Central memory CD8-positive, alpha-beta T cell (primary cell): ENCODE data around the gene MTG2.

Experiments
- ATAC-seq: fragments of 150-1000 bp; cut with Tn5 transposase; replicated peaks from 2 replicates; pipeline ENCODE4 v1.10.0; 2022; ENCODE audit warnings: mild to moderate bottlenecking, moderate FRiP score, moderate number of reproducible peaks; ENCODE audit not compliant: poor library complexity, severe bottlenecking; ENCODE audit errors: extremely low read depth
- DNase-seq, 2 donors: peaks; one replicate each; pipeline ENCODE4 v3.0.0; 2021; ENCODE audit warnings: low spot score in 2 of 2
- H3K27ac Mint-ChIP-seq: one replicate; pipeline ENCODE4 v1.8.0; 2022; ENCODE audit warnings: low read depth, mild to moderate bottlenecking, moderate library complexity, mixed read lengths
- H3K27me3 Mint-ChIP-seq: one replicate; pipeline ENCODE4 v1.8.0; 2022; ENCODE audit warnings: mixed read lengths
- H3K36me3 Mint-ChIP-seq: one replicate; pipeline ENCODE4 v1.8.0; 2022; ENCODE audit warnings: mild to moderate bottlenecking, moderate library complexity, mixed read lengths; ENCODE audit not compliant: insufficient read depth
- H3K4me1 Mint-ChIP-seq: one replicate; pipeline ENCODE4 v1.8.0; 2022; ENCODE audit warnings: mixed read lengths
- H3K4me3 Mint-ChIP-seq: one replicate; pipeline ENCODE4 v1.8.0; 2022; ENCODE audit warnings: mild to moderate bottlenecking, moderate library complexity, mixed read lengths
- H3K9me3 Mint-ChIP-seq: one replicate; pipeline ENCODE4 v1.8.0; 2022; ENCODE audit warnings: mixed read lengths

MTG2 gene

GRCh38 chr20:62160253-62160652 lies 22.6 kb upstream of the MTG2 start:
- DNase-seq (no peak), ATAC-seq (no peak)
- no peak overlapping the region for H3K27ac Mint-ChIP-seq
- no peaks in the 10 kb centered on the region for H3K9me3 Mint-ChIP-seq
- H3K4me3 Mint-ChIP-seq: no peak overlapping the region
- peaks cover 23% of the 10 kb centered on the region for H3K36me3 Mint-ChIP-seq
- H3K27me3 Mint-ChIP-seq: no peaks in the 10 kb centered on the region
- H3K4me1 Mint-ChIP-seq: peaks cover 7% of the 10 kb centered on the region

GRCh38 chr20:62160876-62161275 lies 22.0 kb upstream of the MTG2 start:
- ATAC-seq: no peak
- no peaks in the 10 kb centered on the region for H3K9me3 Mint-ChIP-seq
- peaks cover 7% of the 10 kb centered on the region for H3K4me1 Mint-ChIP-seq
- DNase-seq: no peak
- no peak overlapping the region for H3K27ac Mint-ChIP-seq
- no peak overlapping the region for H3K4me3 Mint-ChIP-seq
- H3K27me3 Mint-ChIP-seq: no peaks in the 10 kb centered on the region
- peaks cover 20% of the 10 kb centered on the region for H3K36me3 Mint-ChIP-seq

- Mint-ChIP-seq H3K27ac (no peak overlapping the region), H3K36me3 (peaks cover 20% of the 10 kb centered on the region), H3K27me3 (no peaks in the 10 kb centered on the region), H3K9me3 (no peaks in the 10 kb centered on the region), H3K4me3 (no peak overlapping the region), H3K4me1 (peaks cover 7% of the 10 kb centered on the region)
- ATAC-seq: no peak
- DNase-seq: no peak
Measured at GRCh38 chr20:62161347-62161746, 21.5 kb upstream of the MTG2 start.

GRCh38 chr20:62162765-62163484 lies 19.9 kb upstream of the MTG2 start:
- H3K4me3 Mint-ChIP-seq: no peak overlapping the region
- DNase-seq: no peak
- H3K4me1 Mint-ChIP-seq: peaks cover 7% of the 10 kb centered on the region
- H3K27me3 Mint-ChIP-seq: no peaks in the 10 kb centered on the region
- no peaks in the 10 kb centered on the region for H3K9me3 Mint-ChIP-seq
- H3K36me3 Mint-ChIP-seq: peaks cover 19% of the 10 kb centered on the region
- ATAC-seq: no peak
- no peak overlapping the region for H3K27ac Mint-ChIP-seq

GRCh38 chr20:62163485-62163865 lies 19.4 kb upstream of the MTG2 start:
- Mint-ChIP-seq H3K4me1 (peaks cover 7% of the 10 kb centered on the region), H3K9me3 (no peaks in the 10 kb centered on the region), H3K27ac (no peak overlapping the region), H3K27me3 (no peaks in the 10 kb centered on the region), H3K36me3 (peaks cover 18% of the 10 kb centered on the region), H3K4me3 (no peak overlapping the region)
- DNase-seq (no peak), ATAC-seq (no peak)

- Mint-ChIP-seq H3K27me3 (no peaks in the 10 kb centered on the region), H3K4me1 (peaks cover 7% of the 10 kb centered on the region), H3K4me3 (no peak overlapping the region), H3K27ac (no peak overlapping the region), H3K9me3 (no peaks in the 10 kb centered on the region), H3K36me3 (peaks cover 16% of the 10 kb centered on the region)
- no peak for DNase-seq
- ATAC-seq: no peak
Measured at GRCh38 chr20:62163986-62164762, 18.7 kb upstream of the MTG2 start.

GRCh38 chr20:62164879-62165761 lies 17.7 kb upstream of the MTG2 start:
- H3K4me1 Mint-ChIP-seq: no peaks in the 10 kb centered on the region
- DNase-seq (no peak), ATAC-seq (no peak)
- H3K9me3 Mint-ChIP-seq: no peaks in the 10 kb centered on the region
- peaks cover 14% of the 10 kb centered on the region for H3K36me3 Mint-ChIP-seq
- H3K27ac Mint-ChIP-seq: no peak overlapping the region
- H3K27me3 Mint-ChIP-seq: no peaks in the 10 kb centered on the region
- H3K4me3 Mint-ChIP-seq: no peak overlapping the region

GRCh38 chr20:62165762-62166399 lies 16.9 kb upstream of the MTG2 start:
- no peaks in the 10 kb centered on the region for H3K27me3 Mint-ChIP-seq
- no peak overlapping the region for H3K27ac Mint-ChIP-seq
- H3K36me3 Mint-ChIP-seq: peaks cover 10% of the 10 kb centered on the region
- H3K4me1 Mint-ChIP-seq: no peaks in the 10 kb centered on the region
- DNase-seq (no peak), ATAC-seq (no peak)
- H3K4me3 Mint-ChIP-seq: no peak overlapping the region
- no peaks in the 10 kb centered on the region for H3K9me3 Mint-ChIP-seq

GRCh38 chr20:62167474-62167873 lies 15.4 kb upstream of the MTG2 start:
- H3K9me3 Mint-ChIP-seq: no peaks in the 10 kb centered on the region
- H3K4me3 Mint-ChIP-seq: no peak overlapping the region
- peaks cover 8% of the 10 kb centered on the region for H3K36me3 Mint-ChIP-seq
- ATAC-seq (no peak), DNase-seq (no peak)
- no peaks in the 10 kb centered on the region for H3K4me1 Mint-ChIP-seq
- no peak overlapping the region for H3K27ac Mint-ChIP-seq
- no peaks in the 10 kb centered on the region for H3K27me3 Mint-ChIP-seq

GRCh38 chr20:62168061-62168460 lies 14.8 kb upstream of the MTG2 start:
- Mint-ChIP-seq H3K4me1 (no peaks in the 10 kb centered on the region), H3K27ac (no peak overlapping the region), H3K27me3 (no peaks in the 10 kb centered on the region), H3K36me3 (peaks cover 7% of the 10 kb centered on the region), H3K9me3 (no peaks in the 10 kb centered on the region), H3K4me3 (no peak overlapping the region)
- DNase-seq (no peak), ATAC-seq (no peak)

GRCh38 chr20:62168890-62169435 lies 13.9 kb upstream of the MTG2 start:
- Mint-ChIP-seq H3K27me3 (no peaks in the 10 kb centered on the region), H3K4me1 (no peaks in the 10 kb centered on the region), H3K9me3 (no peaks in the 10 kb centered on the region), H3K4me3 (no peak overlapping the region), H3K27ac (no peak overlapping the region), H3K36me3 (peaks cover 6% of the 10 kb centered on the region)
- ATAC-seq: no peak
- no peak for DNase-seq

GRCh38 chr20:62170536-62170935 lies 12.3 kb upstream of the MTG2 start:
- Mint-ChIP-seq H3K27me3 (no peaks in the 10 kb centered on the region), H3K4me3 (no peak overlapping the region), H3K4me1 (no peaks in the 10 kb centered on the region), H3K36me3 (peaks cover 6% of the 10 kb centered on the region), H3K9me3 (no peaks in the 10 kb centered on the region), H3K27ac (peak overlapping the region; percentile 57)
- ATAC-seq: no peak
- no peak for DNase-seq
